GM19438 (cell line): ENCODE results near the gene KAZN.

Experiments
- ATAC-seq: cut with Tn5 transposase; IDR thresholded peaks from one replicate; pipeline ENCODE4 v1.9.1; 2021; ENCODE audit warnings: low read depth; ENCODE audit not compliant: unreplicated experiment

KAZN gene

DNA sequence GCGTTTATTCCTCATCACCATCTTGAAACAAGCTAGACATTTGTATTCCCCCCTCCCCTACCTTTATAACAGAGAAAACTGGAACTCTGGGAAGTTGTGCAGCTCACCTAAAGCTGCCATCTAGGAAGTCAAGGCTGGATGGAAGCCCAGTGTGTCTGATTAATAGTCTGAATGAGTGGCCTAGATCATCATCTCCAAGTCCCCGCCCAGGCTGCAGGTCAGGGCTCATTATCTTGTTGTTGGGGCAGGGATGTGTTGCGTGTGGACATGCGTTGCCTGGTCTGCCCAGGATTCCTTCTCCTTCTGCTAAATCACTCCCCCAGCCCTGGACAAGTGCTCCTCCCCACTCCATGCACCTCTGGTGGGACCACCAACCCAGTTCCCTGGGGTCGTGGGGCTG, 14.7 kb upstream of the KAZN start:
- no peak for ATAC-seq

DNA sequence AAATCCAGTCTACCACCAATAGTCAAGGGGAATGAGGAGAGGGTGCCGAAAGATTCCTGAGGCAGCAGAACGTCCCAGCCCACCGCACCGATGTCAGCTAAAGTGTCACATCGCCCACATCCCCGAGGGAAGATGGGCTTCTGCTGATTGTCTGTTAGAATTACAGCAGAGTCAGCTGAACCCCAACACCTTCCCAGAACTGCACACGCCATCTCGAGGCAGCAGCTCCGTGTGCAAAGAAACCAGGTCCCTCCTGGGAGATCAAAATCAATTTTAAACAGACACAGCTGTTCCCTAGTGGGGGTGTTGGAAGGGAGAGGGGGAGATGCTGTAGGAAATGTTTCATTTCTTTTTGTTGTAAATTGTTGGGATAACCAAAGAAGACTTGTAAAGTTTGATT, 12.8 kb upstream of the KAZN start:
- ATAC-seq = no peak

DNA sequence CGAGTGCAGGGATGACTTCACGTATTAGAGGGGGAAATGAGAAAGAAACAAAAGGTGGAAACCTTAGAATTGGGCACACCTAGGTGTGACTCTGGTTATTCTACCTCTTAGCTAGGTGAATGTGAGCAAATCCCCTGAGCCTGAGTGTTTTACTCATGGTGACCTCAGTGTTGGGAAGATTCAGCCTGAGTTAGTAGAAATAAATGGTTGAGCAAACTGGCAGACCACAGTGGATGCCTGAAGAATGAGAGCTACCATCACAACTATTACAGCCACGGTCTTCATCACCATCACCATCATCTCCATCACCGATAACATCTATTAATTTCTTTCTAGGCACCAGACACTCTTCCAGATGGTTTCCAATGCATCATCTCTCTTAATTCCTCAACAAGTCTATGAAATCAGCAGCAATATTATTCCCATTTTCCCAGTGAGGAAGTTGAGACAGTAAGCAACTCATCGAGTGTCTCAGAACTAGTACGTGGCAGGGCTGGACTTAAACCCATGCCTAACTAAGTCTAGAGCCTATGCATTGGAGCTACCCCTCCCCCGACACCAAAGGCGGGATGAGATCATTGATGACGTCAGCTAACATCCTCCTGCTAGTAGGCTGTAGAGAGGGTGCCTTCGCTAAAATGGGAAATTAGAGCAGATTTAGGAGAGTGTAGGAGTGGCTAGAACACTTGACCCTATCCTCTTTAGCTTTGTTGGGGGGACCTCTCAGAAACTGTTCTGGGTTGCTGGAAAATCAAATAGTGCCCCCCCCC, 7.9 kb upstream of the KAZN start:
- ATAC-seq = no peak

DNA sequence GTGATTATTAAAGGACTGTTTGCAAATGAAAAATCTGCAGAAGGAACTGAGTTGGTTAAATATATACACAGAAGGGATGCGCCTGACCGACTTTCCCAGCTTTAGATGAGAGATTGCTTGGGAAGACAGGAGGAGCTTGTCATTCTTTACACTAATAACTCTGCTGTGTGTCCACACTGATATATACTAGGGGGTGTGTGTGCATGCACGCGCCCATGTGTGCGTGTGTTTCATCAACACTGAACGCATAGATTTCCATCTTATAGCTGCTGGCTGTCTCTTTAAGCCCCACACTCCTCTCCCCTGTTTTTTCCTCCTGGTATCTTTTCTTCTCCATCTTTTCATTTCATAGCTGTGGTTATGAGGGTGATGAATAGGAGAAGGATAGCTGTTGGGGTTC, 6.9 kb upstream of the KAZN start:
- no peak for ATAC-seq

DNA sequence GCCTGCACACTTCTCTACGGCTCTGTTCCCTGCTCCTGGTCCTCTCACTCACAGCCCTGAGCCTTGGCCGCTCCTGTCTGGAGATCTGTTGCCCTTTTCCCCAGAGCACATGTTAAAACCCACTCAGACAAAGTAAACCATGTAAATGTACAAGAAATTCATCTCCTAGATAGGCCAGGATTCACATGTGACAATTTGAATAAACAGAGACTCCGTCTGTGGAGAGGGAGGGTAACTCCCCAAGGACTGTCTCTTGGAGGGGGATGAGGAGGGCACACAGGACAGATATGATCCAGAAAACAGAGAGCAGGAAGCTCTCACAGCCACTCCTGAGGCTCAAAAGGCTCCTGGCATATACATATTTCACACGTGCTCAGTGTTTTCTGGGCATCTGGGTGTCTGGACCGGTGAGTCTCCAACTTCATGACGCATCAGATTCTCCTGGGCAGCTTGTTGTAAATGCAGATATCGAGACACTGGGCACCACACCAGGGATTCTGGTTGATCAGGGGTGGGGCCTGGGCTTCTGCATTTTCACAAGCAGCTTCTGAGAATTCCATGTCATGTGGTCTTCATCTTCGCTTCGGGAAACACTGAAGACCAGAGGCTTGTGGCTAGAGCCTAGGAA, 6.4 kb upstream of the KAZN start:
- ATAC-seq = no peak

DNA sequence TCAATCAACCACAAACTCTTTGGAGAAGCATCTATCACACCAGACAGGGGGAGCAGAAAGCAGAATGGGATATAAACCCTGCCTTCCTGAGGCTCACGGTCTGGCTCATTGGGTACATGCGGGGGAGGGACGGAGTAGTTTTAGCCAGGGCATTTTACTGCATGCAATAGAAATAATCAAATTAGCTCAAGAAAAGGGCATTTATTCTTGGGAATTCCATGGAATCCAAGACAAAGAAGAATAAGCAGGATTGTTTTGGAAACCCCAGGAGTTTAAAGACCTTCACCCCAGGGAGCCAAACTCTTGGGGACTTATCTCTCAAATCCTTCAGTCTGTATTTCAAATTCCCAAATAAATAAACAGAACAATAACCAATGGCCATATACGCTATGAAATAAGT, 5.2 kb upstream of the KAZN start:
- ATAC-seq = no peak

DNA sequence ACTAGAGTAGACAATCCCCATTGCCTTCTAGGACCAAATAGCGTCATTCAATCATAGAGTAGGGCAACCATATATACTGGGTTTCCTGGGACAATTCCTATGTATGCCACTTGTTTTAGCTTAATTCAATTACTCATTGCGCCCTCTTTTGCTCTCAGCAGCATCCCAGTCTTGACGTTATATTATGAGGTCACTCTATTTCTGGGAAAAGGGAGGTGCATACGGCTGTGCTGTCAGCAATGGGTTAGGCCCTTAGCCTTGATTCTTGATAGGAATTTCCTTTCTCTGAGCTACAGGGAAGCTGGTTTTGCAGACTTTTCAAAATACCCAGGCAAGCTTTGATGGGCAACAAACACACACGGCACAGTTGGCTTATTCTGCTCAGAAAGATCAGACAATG, 4.4 kb upstream of the KAZN start:
- no peak for ATAC-seq

DNA sequence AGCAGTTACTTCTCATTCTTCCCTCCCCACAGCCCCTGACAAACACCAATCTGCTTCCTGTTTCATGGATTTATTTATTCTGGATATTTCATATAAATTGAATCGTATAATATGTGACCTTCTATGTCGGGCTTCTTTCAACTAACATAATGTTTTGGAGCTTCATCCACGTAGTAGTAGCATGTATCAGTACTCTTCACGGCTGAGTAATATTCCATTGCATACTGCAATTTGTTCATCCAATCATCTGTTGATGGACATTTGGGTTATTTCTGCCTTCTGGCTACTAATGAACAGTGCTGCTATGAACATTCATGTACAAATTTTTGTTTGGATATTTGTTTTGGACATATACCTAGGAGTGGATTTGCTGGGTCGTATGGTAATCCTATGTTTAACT, 1.9 kb upstream of the KAZN start:
- no peak for ATAC-seq

DNA sequence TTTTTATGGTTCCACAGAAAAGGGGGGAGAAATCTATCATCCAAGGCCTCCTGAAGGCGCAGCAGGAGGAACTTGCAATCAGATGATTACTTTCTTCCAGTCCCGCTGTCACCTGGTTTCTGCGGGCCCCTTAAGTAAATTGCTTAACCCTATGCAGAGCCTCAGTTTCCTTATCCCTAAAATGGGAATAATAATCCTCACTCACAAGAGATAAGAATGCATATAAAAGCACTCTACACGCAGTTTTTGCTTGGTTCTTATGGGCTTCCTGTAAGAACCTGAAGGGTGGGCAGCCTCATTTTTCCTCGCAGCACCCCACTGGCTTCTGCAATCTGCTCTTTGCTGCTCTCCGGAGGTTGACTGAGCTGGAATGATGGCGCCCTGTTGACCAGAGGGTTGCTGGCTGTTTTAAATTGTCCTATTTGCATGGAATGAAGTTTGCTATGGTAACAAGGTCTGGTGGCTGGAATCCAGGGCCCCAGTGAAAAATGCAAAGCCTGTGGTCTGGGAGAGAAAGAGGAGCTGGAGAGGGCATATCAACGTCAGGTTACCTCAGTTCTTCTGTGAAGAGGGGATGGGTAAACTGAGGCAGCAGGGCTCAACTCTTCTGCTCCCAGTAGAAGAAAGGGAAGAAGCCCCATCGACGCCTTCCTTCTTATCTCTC, 1.0 kb upstream of the KAZN start:
- ATAC-seq = no peak

DNA sequence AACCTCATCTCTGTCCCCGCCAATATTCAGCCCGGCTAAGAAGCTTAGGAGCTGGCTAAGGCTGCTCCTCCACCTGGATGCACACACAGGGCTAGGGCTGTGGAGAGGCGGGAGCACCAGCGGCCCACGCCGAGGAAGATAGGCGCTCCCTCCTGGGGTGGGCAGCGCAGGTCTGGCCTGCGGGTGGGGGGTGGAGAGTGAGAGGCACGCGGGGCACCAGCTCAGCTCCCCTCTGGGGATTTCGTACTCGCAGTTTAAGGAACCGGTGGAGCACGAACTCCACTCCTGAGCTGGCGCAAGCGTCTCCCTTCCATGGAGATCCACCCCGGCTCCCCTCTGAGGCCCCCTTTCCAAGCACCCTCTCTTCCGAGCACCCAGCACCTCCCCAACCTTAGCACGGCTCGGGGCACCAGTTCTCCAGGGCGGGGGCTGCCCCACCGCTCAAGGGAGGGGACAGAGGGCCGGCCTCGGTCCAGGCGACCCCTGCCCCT, 433 bp upstream of the KAZN start:
- no peak for ATAC-seq

DNA sequence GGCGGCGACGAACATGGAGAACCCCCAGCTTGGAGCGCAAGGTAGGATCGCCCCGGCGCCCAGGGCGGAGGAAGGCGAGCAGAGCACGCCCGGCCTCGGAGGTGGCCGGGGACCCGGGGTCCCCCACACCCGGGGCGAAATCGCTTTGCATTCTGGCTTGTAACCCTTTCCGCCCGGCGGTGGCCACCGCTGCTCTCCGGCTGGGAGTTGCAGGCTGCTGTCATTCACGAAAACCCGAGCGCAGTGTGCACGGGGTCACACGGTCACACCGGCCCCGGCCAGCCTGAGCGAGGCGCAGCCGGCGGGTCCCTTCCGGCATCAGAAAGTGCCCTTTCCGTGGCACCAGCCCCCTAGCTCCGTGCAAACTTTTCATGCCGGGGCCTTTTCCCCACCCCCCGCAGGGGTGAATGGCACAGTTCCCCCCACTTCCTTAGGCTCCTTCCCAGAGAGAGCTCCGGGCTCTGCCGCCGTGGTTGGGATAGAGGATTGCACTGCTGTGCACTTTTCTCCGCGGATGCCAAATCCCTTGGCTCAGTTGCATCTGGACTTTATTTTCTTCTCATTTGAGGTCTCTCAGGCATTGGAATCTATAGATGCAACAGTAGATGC, 802 bp downstream of the KAZN start:
- ATAC-seq = no peak

DNA sequence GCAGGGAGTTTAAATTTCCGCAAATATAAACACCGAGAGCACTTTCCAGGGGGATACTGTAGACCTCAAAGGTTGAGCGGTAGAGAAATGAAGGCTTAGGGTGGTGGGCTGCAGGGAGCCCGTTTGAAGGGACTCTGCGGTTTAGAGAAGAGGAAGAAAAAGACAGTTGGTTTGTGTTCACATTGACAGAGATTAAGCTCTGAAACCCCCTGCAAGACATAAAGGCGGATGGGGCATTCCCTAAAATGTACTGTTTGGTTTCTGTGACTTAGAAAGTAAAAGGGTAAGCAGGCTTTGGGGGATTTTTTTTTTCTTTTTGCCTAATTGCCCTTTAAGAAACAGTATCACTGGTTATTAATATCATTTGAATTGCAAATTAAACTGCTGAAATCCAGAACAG, 1.3 kb downstream of the KAZN start:
- ATAC-seq = no peak

DNA sequence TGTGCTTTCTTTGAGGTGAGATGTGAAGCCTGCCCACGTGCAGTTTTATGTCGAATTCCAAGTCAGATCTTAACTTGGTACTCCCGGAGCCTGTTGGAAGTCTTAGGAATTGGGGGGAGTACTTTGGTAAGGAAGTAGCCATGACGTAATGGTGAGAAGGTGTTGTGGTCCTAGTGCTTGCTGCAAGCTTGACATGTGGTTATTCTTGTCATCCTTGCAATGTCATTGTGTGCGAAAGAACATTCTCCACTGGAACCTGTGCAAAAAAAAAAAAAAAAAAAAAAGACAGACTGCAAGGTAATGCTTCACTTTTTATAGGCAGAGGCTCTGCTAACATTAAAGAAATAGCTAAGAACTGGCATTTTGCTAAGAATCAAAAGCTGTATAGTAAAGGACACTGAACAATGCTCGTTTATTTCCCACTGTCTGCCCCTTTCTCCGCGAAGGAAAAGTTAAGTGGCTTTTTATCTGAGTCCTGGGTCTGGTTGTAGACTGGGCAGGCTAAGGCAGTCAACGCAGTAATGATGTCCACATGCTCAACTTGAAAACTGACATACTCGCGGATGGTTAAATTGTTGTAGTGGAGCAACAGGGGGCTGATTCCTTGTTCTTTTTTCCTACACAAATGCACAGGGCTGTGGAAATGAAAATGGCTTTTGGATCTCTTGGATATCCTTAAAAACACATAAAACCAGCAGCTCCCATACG, 2.1 kb downstream of the KAZN start:
- no peak for ATAC-seq

DNA sequence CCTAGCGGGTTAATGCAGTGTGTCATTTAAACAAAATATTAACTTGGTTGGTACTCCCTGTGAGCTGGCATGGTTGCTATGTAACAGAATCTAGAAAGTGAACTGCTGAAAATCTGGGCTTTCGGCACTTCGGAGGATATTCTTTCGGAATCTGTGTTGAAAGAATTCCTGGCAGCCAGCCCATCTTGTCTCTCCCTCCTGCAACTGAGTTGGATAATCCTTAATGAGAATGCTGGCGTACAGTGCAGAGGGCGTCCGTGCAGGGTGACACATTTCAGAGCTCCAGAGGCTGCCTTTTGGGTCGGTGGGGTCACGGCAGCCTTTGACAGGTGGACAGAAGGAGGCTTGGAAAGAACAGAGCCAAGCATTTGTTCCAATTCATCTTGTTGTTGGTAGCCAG, 3.7 kb downstream of the KAZN start:
- ATAC-seq = no peak

DNA sequence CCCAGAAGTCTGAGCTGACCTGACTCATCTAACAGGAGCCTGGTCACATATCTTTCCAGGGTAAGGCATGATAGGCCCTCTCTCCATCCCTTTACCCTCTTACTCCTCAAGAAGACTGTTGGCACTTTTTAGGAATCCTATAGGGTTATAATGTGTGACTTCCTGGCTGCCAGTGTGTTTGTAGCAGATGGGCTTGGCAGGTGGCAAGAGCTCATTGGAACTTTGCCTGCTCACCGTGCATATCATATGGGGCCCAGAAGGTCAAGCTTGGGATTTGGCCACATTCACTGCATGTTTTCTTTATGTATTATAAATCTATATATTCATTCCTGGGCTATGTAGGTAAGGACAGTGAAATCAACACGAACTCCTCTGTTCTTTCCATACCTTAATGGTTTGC, 5.2 kb downstream of the KAZN start:
- no peak for ATAC-seq

DNA sequence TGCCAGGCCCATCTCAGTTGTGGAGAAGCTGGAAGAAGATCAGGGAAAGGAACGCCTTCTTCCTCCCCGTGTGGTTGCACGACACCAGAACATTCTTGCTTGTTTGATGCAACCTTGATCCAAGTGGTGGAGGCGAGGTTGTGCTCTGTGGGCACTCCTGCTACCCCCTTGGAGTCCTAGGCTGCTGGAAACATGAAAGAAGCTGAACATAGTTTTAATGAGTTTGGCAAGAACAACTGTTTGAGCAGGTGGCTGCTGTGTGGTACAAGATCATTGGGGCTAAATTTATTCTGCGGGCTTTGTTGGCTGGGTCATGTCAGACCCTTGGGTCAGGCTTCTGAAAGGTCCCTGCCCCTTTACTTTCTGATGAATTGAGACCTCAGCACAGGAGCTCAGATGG, 5.9 kb downstream of the KAZN start:
- ATAC-seq = no peak

DNA sequence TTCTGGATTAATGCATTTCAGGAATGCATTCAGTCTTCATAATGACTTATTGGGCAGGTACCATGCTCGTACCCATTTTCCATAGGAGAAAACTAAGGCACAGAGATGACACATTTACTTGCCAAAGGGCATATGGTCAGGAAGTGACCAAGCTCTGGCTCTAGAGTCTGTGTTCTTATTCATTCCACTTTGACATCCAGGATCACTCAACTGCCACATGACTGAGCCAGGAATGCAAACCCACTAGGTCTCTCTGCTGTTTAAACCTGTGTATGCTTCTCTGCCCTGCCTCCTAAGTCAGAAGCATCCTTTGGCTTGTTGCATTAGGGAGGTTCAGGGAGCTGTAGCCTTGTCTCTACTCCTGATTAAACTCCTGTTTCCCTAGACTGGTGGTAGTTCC, 7.5 kb downstream of the KAZN start:
- ATAC-seq = no peak

DNA sequence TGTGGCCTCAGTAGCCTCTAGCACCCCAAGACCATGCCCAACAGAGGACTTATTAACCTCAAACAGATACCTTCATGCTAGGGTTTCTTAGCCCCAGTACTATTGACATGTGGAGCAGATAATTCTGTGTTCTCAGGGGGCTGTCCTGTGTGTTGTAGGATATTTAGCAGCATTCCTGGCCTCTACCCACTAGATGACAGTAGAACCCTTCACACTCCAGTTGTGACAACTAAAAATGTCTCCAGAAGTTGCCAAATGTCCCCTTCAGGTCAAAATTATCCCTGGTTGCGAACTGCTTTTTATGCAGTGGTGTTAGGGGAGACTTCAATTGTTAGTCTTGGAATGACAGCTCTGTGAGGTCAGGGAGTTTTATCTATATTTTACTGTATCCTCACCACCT, 8.1 kb downstream of the KAZN start:
- no peak for ATAC-seq

DNA sequence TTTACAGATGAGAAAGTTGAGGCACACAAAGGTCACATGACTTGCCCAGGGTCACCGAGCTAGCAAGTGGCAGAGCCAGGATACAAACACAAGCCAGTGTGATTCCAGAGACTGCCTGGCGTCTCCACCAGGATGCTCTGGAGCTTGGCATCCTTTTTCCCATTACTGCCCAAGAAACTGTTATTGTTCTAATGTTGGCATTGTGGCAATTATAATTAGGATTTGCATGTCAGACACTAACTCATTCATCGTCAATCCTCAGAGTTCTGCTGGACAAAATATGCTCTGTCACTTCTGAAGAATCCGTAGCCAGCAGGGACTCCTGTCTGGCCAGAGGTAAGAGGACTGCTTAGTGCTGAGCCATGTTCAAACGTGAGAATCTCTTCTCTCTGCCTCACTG, 8.8 kb downstream of the KAZN start:
- ATAC-seq = no peak

DNA sequence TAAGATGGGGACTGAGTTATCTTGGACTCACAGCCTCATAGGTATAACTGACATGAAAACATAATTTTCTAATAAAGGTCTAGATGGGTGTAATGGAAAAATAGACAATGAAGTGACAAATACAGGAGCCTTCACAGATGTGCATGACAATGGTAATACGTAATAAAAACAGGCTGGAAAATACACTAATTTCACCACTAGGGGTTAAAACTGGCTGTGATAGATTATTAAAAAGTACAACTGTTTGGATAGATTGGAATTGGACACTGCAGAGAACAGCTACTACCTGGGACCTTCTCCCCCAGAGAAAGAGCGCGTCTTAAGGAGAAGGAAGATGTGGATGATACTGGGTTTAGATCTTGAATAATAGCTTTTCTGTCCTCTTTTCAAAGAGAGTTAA, 9.8 kb downstream of the KAZN start:
- no peak for ATAC-seq

DNA sequence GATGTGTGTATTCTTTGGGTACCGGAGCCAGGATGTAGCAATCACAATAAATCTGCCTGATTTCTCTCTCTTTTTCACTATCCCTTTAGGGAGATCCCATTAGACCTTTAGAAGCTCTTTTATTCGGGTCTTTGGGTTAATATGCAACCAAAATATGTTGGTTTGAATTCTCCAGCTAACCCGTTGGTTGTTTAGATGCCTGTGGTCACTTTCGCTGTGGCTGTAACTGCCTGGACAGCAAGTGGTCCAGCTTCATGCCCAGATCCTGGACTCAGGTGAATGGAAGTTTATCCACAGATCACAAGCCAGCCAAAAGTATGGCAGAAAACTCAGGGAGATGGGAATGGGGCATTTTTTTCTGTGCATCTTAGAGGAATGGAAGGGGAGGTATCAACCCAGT, 12.3 kb downstream of the KAZN start:
- ATAC-seq = no peak
